SK-MEL-5 (cell line): ENCODE measurements around the gene KAT6B. TPM values are rescaled to one million over a fixed set of nuclear protein-coding genes. Genes with fewer than 3 reads are reported as not detected.
A peak's percentile ranks its signal among the peaks of the same experiment; 100 is the strongest.
"Not testable (repeated sequence)": the region's sequence is repeated elsewhere in the genome, so short reads cannot be mapped to it uniquely, and the experiment has no call there.

Experiments used
- DNase-seq: peaks from one replicate; pipeline ENCODE4 v3.0.0-alpha.2; 2016; ENCODE audit warnings: low read depth, low spot score
- in situ Hi-C: cut with HindIII; loops from 2 replicates; pipeline ENCODE4 v1.10.0; 2016; ENCODE audit warnings: low sequenced_read_pairs, high pct_unique_total_duplicates, low pct_unique_long_range_greater_than_20kb
- total RNA-seq: library from RNA; depleted of rRNA; stranded (reverse); fragments of >200 nt; shearing (Covaris generic); gene quantifications from 2 replicates; pipeline ENCODE4 v1.2.3, GENCODE V29; 2014

KAT6B gene
- total RNA-seq, 1 experiment from 2014 or later: 12.0 TPM

DNA sequence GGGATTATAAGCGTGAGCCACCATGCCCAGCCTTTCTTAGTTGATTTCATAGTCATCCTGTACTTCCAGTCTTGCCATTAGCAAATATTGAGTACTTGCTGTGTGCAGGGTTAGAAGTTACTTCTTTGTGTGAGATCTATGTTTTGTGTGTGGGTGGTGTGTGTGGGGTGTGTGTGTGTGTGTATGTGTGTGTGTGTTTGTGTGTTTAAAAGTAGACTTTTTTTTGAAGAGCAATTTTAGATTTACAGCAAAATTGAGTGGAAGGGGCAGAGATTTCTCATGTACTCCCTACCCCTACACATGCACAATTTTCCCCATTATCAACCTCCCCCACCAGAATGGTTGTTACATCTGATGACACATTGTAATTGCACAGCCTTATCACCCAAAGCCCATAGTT lies 48.2 kb downstream of the KAT6B start:
- in situ Hi-C loops: no loop called here
- no peak for DNase-seq

DNA sequence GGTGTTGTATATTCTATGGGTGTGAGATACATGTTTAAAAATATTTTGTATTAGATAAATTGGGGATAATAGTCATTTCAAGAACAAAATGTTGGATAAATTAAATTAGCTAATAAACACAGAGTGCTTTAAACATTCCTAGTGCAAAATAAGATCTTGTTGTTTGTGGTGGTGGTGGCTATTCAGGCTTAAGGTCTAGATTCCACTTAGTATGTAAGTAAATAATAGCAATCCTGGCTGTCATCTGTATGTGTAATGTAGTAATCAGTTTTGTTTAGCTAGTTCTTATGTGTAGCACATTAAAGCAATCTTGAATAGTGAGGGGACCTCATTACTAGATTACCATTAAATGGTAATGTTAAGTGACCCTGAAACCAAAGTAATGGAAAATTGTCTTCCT lies 48.7 kb downstream of the KAT6B start:
- no peak for DNase-seq
- in situ Hi-C loops: no loop called here

DNA sequence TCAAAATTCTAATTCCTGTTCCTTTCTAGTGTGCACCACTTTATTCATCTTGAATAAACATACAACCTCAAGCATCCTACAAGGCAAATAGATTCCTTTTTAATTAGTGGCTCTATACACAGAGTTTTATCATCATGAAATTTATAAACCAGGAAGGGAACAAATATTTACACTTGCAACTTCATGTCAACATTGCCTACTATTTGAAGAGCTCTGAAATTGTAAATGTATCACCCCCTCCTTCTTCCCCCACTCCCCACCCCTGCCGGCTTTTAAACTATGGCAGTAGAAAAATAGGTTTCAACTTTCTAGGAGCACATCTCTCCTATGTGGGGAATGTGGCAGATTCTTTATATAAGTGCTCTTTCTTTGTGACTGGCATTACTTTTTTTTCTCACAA lies 49.6 kb downstream of the KAT6B start:
- no peak for DNase-seq
- in situ Hi-C loops: no loop called here

DNA sequence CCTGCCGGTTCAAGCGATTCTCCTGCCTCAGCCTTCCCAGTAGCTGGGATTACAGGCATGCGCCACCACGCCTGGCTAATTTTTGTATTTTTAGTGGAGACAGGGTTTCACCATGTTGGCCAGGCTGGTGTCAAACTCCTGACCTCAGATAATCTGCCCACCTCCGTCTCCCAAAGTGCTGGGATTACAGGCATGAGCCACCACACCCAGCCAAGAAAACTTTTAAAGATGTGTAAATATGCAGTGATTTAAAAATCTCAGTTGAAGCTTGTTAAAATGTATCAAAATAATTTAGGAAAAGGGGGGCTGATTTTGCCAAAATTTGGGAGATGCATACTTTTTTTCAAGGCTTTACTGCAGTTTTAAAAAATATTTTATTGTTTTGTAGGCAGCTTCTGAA lies 50.7 kb downstream of the KAT6B start:
- in situ Hi-C loops, DNase-seq: not testable (repeated sequence)

DNA sequence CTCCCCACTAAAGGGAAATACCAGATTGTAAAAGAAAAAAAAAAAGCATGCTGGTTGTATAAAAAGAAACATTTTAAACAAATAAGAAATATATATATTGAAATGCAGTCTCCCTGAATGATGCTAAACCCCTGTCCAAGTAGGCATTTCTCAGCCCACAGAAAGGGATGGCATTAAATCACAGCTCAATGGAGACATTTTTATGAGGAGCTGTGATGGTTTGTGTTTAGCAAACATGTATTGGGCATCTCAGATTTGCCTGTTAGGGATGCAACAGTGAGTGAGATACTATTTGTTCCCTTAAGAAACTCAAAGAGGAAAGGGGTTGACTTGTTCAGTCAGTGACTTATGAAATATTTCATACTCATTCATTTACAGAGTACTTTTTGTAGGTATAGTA lies 51.5 kb downstream of the KAT6B start:
- DNase-seq: no peak

DNA sequence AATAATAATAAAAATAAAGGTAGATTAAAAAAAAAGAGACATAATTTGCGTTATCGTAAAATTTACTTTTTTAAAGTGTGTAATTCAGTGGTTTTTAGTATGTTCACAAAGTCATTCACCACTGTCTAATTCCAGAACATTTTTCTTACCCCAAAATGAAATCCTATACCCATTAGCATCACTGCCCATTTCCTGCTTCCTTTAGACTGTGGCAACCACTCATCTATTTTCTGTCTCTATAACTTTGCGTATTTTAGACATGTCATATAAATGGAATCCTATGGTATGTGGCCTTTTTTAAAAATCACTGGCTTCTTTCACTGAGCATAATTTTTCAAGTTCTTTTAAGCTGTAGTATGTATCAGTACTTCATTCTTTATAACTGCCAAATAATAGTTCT lies 53.6 kb downstream of the KAT6B start:
- in situ Hi-C loops: no loop called here
- no peak for DNase-seq

More for the DNA sequence above, 51.5 kb downstream of the KAT6B start:
- in situ Hi-C loops: no loop called here

DNA sequence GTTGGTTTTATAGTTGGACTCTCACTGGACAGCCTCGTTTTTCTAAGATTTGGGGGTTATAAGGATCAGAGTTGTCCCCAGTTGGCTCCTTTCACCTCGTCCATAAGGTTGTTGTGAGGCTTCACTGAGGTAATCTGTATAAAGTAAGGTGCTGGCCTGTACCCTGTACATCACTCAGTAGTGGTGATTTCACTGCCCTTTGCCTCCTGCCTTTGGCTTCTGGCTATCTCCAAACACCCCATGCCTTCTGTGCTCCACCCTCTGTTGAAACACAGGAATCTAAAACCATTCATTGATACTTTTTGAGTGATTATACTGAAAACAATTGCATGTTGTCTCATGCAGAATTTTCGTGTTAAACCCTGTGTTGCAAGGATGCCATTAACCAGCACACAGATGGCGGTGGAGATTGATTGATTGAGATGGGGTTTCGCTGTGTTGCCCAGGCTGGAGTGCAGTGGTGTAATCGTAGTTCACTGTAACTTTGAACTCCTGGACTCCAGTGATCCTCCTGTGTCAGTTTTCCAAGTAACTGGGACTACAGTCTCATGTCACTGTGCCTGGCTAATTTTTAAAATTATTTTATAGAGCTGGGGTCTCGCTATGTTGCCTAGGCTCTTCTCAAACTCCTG lies 55.0 kb downstream of the KAT6B start:
- in situ Hi-C loops: no loop called here
- DNase-seq: no peak

DNA sequence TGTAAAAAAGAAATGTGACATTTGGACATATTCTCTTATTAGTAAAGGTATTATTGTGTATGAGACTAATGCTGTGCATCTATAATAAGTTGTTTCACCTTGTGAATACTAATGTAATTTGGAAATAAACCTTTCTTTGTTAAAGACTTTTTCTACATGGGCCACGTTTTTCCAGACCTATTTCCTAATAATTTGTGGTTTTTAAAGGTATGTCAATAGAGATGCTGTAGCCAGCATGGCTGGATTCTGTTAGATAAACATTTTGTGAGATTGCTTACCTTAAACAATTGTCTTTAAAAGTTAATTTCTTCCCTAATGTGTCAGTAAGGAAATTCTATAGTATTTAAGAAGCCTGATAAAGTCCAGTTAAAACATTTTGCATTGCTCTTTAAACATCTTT lies 56.0 kb downstream of the KAT6B start:
- in situ Hi-C loops: no loop called here
- no peak for DNase-seq

DNA sequence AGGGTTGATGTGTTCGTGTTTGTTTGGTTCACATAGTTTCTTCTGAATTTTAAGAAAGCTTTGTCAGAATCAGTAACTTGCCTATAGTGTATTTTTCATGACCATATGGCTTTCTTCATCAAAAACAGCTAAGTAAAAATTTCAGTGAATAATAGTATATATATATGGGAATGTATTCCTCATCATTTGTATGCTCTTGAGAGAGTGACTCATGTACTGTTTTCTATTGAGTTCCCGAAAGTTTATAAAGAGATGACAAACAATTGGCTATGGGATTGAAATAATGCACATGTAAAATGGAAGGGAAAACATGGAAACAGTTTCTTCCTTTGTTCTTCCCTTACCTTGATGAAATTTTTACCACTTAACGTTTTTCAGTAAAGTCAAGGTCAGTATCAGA lies 56.4 kb downstream of the KAT6B start:
- no peak for DNase-seq
- in situ Hi-C loops: no loop called here

DNA sequence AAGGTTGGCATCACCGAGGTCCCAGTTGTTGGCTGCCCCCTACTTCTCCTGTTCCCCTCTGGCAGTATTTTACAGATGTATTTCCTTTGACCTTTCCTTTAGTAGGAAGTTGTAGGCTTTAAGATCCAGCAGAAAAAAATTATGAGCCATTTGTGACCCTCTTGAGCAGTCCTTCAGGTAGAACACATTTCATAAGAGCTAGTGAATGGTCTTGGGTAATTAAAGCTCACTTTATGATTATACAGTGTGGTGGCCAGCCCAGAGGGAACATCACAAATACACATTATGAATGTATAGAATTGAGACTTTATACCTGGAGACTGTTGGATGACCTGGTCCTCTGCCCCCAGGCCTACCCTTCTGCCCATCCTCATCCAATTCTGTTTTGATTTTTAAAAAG lies 57.0 kb downstream of the KAT6B start:
- no peak for DNase-seq
- in situ Hi-C loops: no loop called here

DNA sequence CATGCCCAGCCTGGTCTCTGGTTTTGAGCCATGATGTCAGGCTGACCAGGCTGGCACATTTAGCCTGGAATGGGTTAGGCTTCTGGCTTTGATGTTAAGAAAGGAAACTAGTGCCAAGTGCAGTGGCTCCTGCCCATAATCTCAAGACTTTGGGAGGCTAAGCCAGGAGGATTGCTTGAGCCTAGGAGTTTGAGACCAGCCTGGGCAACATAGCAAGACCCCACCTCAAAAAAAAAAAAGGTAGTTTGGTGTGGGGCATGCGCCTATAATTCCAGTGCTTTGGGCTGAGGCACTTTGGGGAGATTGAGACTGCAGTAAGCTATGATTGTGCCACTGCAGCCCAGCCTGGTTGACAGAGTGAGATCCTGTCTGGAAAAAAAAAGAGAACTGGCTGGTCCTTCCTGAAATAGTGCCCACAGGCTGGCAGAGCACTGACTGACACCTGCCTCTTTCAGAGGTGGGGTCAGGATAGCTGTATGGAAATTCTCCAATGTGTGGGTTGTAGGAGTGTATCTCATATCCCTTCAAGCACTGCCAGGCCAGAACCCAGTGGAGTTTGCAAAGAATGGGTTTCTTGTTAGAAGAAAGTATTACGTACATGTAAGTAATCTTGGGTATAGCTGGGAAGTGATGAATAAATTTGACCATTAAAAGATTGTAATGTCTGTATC lies 61.3 kb downstream of the KAT6B start:
- in situ Hi-C loops: no loop called here
- DNase-seq: peak; percentile 74

DNA sequence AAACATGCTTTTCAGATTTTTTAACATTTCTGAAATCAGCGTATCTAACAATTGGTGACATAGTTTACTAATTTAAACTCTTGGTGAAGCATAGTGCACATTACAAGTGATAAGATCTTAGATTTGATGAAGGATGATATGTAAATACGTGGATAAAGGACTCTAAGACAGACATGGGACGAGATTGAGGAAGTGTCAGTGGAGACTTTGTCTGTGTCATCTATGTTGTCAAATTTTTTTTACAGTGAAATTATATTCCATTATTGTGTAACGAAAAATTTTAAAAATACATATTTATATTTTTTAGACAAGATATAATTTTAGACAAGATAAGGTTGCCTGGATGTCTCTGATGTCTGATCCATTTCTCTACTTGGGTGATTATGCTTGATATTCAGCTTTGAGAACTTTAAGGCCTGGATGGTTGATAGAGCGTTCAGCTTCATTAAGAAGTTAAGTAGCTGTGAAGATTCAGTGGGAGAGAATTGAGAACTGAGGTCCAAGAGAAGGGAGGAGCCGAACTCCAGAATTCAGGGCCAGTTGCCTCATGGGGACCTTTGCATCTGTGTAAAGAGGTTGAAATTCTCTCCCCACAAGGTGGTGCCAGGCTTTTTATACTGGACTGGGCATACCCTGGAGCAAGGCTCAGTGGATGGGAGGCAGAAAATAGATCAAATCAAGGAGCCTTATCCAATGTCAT lies 62.7 kb downstream of the KAT6B start:
- DNase-seq: peak; percentile 69
- in situ Hi-C loops: no loop called here

DNA sequence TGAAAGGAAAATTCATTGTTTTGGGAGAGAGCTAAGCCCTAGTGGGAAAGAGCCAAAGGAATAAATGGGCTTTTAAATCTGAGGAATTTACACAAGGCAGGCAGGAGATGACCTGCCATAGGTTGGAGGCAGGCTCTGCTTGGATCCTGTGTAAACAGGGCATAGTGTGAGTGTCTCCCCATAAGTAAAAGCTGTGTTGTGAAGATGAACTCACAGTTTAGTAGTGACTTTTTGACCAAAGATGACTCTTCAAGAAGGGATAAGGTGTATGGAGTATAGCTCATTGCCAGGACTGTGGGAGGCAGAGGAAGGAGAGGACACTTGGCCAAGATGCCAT lies 63.2 kb downstream of the KAT6B start:
- DNase-seq: no peak
- in situ Hi-C loops: no loop called here

DNA sequence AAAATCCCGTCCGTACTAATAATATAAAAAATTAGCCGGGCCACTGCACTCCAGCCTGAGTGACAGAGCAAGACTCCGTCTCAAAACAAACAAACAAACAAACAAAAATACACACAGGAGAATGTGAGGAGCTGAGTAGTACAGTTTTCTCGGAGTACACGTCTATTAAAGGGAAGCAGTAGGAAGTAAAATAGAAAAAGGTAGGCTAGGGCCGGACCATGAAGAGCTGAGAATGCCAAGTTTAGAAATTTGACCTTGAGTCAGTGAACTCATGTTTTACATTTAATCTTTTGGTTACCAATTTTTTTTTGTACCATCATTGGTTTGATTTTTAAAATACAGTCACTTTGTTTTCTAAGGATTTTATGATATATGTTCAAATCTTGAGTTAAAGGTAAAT lies 64.1 kb downstream of the KAT6B start:
- in situ Hi-C loops: no loop called here
- DNase-seq: no peak

DNA sequence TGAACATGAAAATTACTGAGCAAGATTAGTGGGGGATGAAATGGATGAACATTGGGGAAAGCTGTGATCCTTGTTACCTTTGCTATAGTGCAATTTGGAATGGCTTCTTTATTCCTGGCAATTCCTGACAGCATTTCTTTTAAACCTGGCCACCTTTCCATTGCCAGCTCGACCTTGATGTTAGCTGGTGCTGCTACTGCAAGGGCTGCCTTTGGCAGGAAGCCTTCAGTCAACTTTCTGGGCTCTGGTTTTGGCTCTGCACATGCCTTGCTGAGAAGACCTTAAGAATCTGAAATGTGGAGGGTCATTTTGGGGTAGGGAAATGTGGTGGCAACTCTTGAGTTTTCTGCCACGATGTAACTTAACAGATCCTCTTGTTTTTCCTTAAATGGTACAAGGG lies 64.7 kb downstream of the KAT6B start:
- no peak for DNase-seq
- in situ Hi-C loops: no loop called here

DNA sequence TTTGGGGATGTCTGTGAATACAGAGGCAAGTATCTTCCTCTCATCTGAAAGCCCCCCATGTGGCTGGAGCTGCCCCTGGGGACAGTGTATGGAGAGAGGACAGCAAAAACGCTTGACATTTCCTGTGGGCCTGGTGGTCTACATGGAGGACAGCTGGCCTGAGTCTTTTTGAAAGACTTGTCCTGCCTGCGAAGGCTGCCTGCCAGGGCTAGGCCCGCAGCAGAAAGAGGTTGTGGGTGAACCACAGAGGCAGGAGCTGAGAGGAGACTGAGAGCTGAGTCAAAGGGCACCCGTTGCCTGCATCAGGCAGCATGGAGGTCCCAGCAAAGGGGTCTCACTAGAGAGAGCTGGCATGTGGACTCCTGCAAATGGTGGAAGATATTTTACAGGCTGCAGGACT lies 66.4 kb downstream of the KAT6B start:
- DNase-seq: no peak
- in situ Hi-C loops: no loop called here

DNA sequence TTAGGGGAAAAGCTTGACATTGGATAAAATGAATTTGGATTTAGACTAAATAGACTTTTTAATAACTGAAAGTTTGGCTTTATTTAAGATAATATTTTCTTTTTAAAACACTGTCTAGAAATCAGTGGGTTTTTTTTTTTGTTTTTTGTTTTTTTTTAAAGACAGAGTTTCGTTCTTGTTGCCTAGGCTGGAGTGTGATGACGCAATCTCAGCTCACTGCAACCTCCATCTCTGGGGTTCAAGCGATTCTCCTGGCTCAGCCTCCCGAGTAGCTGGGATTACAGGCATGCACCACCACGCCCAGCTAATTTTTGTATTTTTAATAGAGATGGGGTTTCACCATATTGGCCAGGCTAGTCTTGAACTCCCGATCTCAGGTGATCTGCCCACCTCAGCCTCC lies 66.9 kb downstream of the KAT6B start:
- DNase-seq, in situ Hi-C loops: not testable (repeated sequence)

DNA sequence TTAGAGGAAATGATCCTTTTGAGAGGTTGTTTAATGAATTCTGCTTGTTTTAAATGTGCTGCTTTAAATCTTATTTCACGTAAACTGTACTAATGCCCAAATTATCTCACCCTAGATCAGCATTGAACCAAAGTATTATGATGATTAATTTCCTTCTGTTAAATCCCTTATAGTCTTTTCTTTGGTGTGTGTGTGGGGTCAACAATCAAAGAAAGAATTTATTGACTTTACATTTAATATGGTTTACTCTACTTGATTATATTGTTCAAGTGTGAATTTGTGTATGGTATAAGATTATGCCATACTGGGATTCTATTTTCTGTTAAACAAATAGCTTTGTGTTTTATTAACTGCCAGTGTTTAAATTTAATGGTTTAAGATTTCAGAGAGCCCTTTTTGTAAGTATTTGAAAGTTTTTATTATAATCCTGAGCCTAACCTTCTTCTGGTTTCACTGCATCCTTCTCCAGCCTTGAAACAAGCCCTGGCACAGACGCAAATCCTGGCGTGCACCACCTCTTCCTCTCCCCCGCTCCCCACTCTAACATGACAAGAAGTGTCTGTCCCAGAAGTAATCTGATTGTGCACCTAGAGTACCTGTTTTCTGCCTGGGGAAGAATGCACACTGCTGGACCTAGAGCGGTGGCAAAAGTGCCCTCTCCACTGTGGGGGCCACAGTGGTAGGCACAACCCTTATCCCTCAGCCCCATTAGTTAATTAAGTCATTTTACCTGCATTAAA lies 70.6 kb downstream of the KAT6B start:
- in situ Hi-C loops: no loop called here
- DNase-seq: no peak
